OCI-LY3 (cell line): Measurements from ENCODE around the gene CTNND2.

ENCODE experiments used
- H2AFZ ChIP-seq: fragments of 200-600, 300-600 bp; shearing (Covaris generic); 2 replicates; pipeline ENCODE4 v1.6.0; 2014; ENCODE audit warnings: antibody characterized with exemption, low read depth, low read length
- H3K27ac ChIP-seq: fragments of 200-600, 300-600 bp; sonication (generic); 2 replicates; pipeline ENCODE4 v1.5.1; 2014; ENCODE audit warnings: mild to moderate bottlenecking, low read length, moderate library complexity, mixed read lengths
- H3K27me3 ChIP-seq: fragments of 200-600, 300-600 bp; sonication (generic); 2 replicates; pipeline ENCODE4 v1.6.1; 2014; ENCODE audit warnings: low read depth, low read length, mixed read lengths
- H3K36me3 ChIP-seq: fragments of 200-600, 300-600 bp; sonication (generic); replicated peaks from 2 replicates; pipeline ENCODE3; 2014; ENCODE audit warnings: low read depth, low read length, mixed read lengths
- H3K4me1 ChIP-seq: fragments of 300-600, 200-600 bp; sonication (generic); 2 replicates; pipeline ENCODE4 v1.6.1; 2014; ENCODE audit warnings: low read length, mixed read lengths
- H3K4me2 ChIP-seq: fragments of 200-600, 300-600 bp; sonication (generic); 2 replicates; pipeline ENCODE4 v1.6.1; 2014; ENCODE audit warnings: low read length, mixed read lengths
- H3K4me3 ChIP-seq: fragments of 300-600, 200-600 bp; sonication (generic); 2 replicates; pipeline ENCODE4 v1.5.1; 2014; ENCODE audit warnings: antibody characterized with exemption, mild to moderate bottlenecking, low read length, moderate library complexity
- H3K79me2 ChIP-seq: fragments of 300-600, 200-600 bp; shearing (Covaris generic); 2 replicates; pipeline ENCODE4 v1.6.1; 2014; ENCODE audit warnings: mild to moderate bottlenecking, low read length, mixed read lengths
- H3K9ac ChIP-seq: fragments of 300-600, 200-600 bp; shearing (Covaris generic); 2 replicates; pipeline ENCODE4 v1.6.0; 2014; ENCODE audit warnings: mild to moderate bottlenecking, low read length, moderate library complexity
- H3K9me3 ChIP-seq: fragments of 200-600, 300-600 bp; shearing (Covaris generic); 2 replicates; pipeline ENCODE4 v1.6.1; 2014; ENCODE audit warnings: low read length, mixed read lengths; ENCODE audit not compliant: insufficient read depth
- H4K20me1 ChIP-seq: fragments of 200-600, 300-600 bp; sonication (generic); 2 replicates; pipeline ENCODE4 v1.6.1; 2016; ENCODE audit warnings: low read length, mixed read lengths; ENCODE audit not compliant: insufficient read depth
- CTCF ChIP-seq: fragments of 200-600, 300-600 bp; sonication (generic); IDR thresholded peaks from 2 replicates; pipeline ENCODE4 v1.5.1; 2014; ENCODE audit warnings: antibody characterized with exemption, low read length, low read depth
- EZH2phosphoT487 ChIP-seq: fragments of 200-600 bp; shearing (Covaris generic); IDR thresholded peaks from 2 replicates; pipeline ENCODE4 v1.6.1; 2018; ENCODE audit warnings: antibody characterized with exemption, mixed run types, low read depth

Gene CTNND2

GRCh38 chr5:10985091-10985720 lies 919.0 kb downstream of the CTNND2 start:
- H3K36me3 ChIP-seq, result no peaks in the 10 kb centered on the region
- H3K27me3 ChIP-seq, result peaks cover 13% of the 10 kb centered on the region; the same call in 1 of the 2 replicates
- peaks cover 12% of the 10 kb centered on the region for H3K4me1 ChIP-seq
- H3K9ac ChIP-seq, result no peak overlapping the region
- no peaks in the 10 kb centered on the region for H3K9me3 ChIP-seq
- TF ChIP-seq EZH2phosphoT487 (no peak), CTCF (no peak)
- no peak overlapping the region for H2AFZ ChIP-seq
- H3K79me2 ChIP-seq, result no peaks in the 10 kb centered on the region
- H3K4me3 ChIP-seq, result no peak overlapping the region
- no peaks in the 10 kb centered on the region for H4K20me1 ChIP-seq
- no peak overlapping the region for H3K4me2 ChIP-seq
- H3K27ac ChIP-seq, result no peak overlapping the region

- Histone ChIP-seq H3K79me2 (no peaks in the 10 kb centered on the region), H3K27me3 (peaks cover 5% of the 10 kb centered on the region; the same call in 1 of the 2 replicates), H3K9ac (no peak overlapping the region), H2AFZ (no peak overlapping the region), H3K4me1 (peaks cover 12% of the 10 kb centered on the region), H3K9me3 (no peaks in the 10 kb centered on the region), H3K27ac (no peak overlapping the region), H3K4me2 (no peak overlapping the region), H3K36me3 (no peaks in the 10 kb centered on the region), H4K20me1 (no peaks in the 10 kb centered on the region), H3K4me3 (no peak overlapping the region)
- TF ChIP-seq EZH2phosphoT487 (no peak), CTCF (no peak)
These were observed 920.1 kb downstream of the CTNND2 start for GRCh38 chr5:10984021-10984715.

GRCh38 chr5:10982626-10983025 lies 921.6 kb downstream of the CTNND2 start:
- H3K9ac ChIP-seq, result no peak overlapping the region
- TF ChIP-seq EZH2phosphoT487 (no peak), CTCF (no peak)

GRCh38 chr5:10981932-10982331 lies 922.3 kb downstream of the CTNND2 start:
- Histone ChIP-seq H3K36me3 (no peaks in the 10 kb centered on the region), H3K79me2 (no peaks in the 10 kb centered on the region), H3K9ac (no peak overlapping the region), H3K4me3 (no peak overlapping the region), H3K27me3 (no peaks in the 10 kb centered on the region; the same call in 1 of the 2 replicates), H3K4me2 (no peak overlapping the region), H3K4me1 (peaks cover 12% of the 10 kb centered on the region), H2AFZ (no peak overlapping the region), H3K27ac (no peak overlapping the region), H4K20me1 (no peaks in the 10 kb centered on the region), H3K9me3 (no peaks in the 10 kb centered on the region)
- TF ChIP-seq EZH2phosphoT487, result no peak

More at GRCh38 chr5:10982626-10983025, 921.6 kb downstream of the CTNND2 start:
- Histone ChIP-seq H3K27me3 (no peaks in the 10 kb centered on the region; the same call in 1 of the 2 replicates), H2AFZ (no peak overlapping the region), H4K20me1 (no peaks in the 10 kb centered on the region), H3K9me3 (no peaks in the 10 kb centered on the region), H3K27ac (no peak overlapping the region), H3K4me2 (no peak overlapping the region), H3K4me3 (no peak overlapping the region), H3K4me1 (peaks cover 12% of the 10 kb centered on the region), H3K79me2 (no peaks in the 10 kb centered on the region), H3K36me3 (no peaks in the 10 kb centered on the region)
